CD4-positive, alpha-beta T cell (primary cell): ENCODE data around the gene BGN. TPM values are rescaled to one million over a fixed set of nuclear protein-coding genes. Genes with fewer than 3 reads are reported as not detected.

Experiments used
- ATAC-seq: fragments of 200-7000 bp; cut with Tn5 transposase; one replicate; pipeline ENCODE4 v1.10.0; 2022; ENCODE audit warnings: mild to moderate bottlenecking; ENCODE audit not compliant: poor library complexity
- CTCF ChIA-PET: fragments of 350-600 bp; sonication (Branson Sonifier 250); formaldehyde crosslinking; loops from one replicate; lab custom pipeline; 2021; ENCODE audit warnings: antibody characterized with exemption, inconsistent platforms; lab: Charles Lee
- POLR2A ChIA-PET: fragments of 350-600 bp; sonication (Branson Sonifier 250); formaldehyde crosslinking; loops from one replicate; lab custom pipeline; 2021; ENCODE audit warnings: antibody characterized with exemption, inconsistent platforms; lab: Charles Lee
- DNase-seq, 14 experiments: peaks; one replicate each; pipeline ENCODE4 v3.0.0-alpha.2; 2013 to 2020; ENCODE audit warnings: mixed read lengths in 2 of 14
- H3K27ac ChIP-seq, 2 donors: one replicate each; pipeline versions ENCODE4 v1.5.1 to v1.7.0; 2013; ENCODE audit warnings: low read length in 2 of 2, low read depth in 1 of 2, mild to moderate bottlenecking in 1 of 2
- H3K27me3 ChIP-seq, 2 experiments: 1 replicate in 1 of 2; 2 replicates in 1 of 2; pipeline versions ENCODE4 v1.6.1 to v1.7.0; 2013; ENCODE audit warnings: low read length in 2 of 2, control low read depth in 1 of 2, mild to moderate bottlenecking in 1 of 2, moderate library complexity in 1 of 2; ENCODE audit not compliant: insufficient read depth in 2 of 2, control insufficient read depth in 1 of 2
- H3K36me3 ChIP-seq: one replicate; pipeline ENCODE4 v1.6.1; 2013; ENCODE audit warnings: low read length, control low read depth; ENCODE audit not compliant: insufficient read depth
- H3K4me1 ChIP-seq: one replicate; pipeline ENCODE4 v1.6.1; 2013; ENCODE audit warnings: low read length, control low read depth; ENCODE audit not compliant: insufficient read depth
- H3K4me3 ChIP-seq: one replicate; pipeline ENCODE4 v1.5.1; 2013; ENCODE audit warnings: mild to moderate bottlenecking, low read length, moderate library complexity
- H3K9me3 ChIP-seq, 2 experiments: 1 replicate in 1 of 2; 2 replicates in 1 of 2; pipeline versions ENCODE4 v1.6.1 to v1.7.0; 2013; ENCODE audit warnings: low read length in 2 of 2, mild to moderate bottlenecking in 2 of 2, control low read depth in 1 of 2, moderate library complexity in 1 of 2; ENCODE audit not compliant: control insufficient read depth in 1 of 2, insufficient read depth in 1 of 2
- H3K27ac Mint-ChIP-seq: one replicate; pipeline ENCODE4 v1.8.0; 2020; ENCODE audit warnings: mixed read lengths
- H3K27me3 Mint-ChIP-seq: one replicate; pipeline ENCODE4 v1.8.0; 2021; ENCODE audit warnings: mixed read lengths
- H3K36me3 Mint-ChIP-seq: one replicate; pipeline ENCODE4 v1.8.0; 2021; ENCODE audit warnings: low read depth, mixed read lengths
- H3K4me1 Mint-ChIP-seq: one replicate; pipeline ENCODE4 v1.8.0; 2021; ENCODE audit warnings: low read depth, mixed read lengths
- H3K4me3 Mint-ChIP-seq: one replicate; pipeline ENCODE4 v1.8.0; 2020; ENCODE audit warnings: mild to moderate bottlenecking, mixed read lengths
- H3K9me3 Mint-ChIP-seq: one replicate; pipeline ENCODE4 v1.8.0; 2020; ENCODE audit warnings: mixed read lengths
- intact Hi-C, 2 experiments: fragments of 100-400 bp; cut with DNase I in 1 of 2; cut with micrococcal nuclease in 1 of 2; formaldehyde crosslinking; loops; one replicate each; pipeline versions ENCODE4 v1.15.1 to v1.9.0; 2023 to 2025; cut with DNase I, micrococcal nuclease
- total RNA-seq, 174 experiments: library from RNA in 2 of 174; stranded (reverse) in 2 of 174; gene quantifications; one replicate each; pipeline ENCODE4 v1.2.3 and lab custom pipeline; 2021 to 2026
- TF ChIP-seq, protein P1 (sequence below): fragments of 200-600 bp; IDR thresholded peaks from one replicate; pipeline ENCODE4 v1.8.0; 2022; ENCODE audit warnings: antibody characterized with exemption, mild to moderate bottlenecking

The BGN gene
- total RNA-seq, 2 experiments from 2014 or later = not detected

DNA sequence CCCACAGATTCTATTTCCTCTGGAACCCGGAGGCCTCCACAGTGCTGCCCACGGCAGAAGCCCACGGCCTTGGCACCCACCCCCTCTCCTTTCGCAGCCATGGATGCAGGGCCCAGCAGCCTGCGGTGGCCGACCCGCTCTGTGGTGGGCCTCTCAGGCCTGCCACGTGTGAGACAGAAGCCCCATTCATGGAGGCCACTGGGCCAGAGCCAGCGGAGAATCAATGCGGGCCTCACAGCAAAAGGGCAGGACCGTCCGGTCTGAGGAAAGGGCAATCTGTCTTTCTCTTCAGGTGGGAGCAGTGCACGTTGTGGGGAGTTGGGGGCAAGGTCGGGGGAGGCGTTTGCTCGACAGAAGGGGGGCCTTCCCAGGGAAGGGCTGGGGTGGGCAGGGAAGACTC is 16.0 kb upstream of the BGN start:
- Mint-ChIP-seq H3K9me3 (no peaks in the 10 kb centered on the region), H3K4me1 (no peaks in the 10 kb centered on the region), H3K36me3 (no peaks in the 10 kb centered on the region), H3K27me3 (no peaks in the 10 kb centered on the region), H3K27ac (no peak overlapping the region), H3K4me3 (no peak overlapping the region)
- no peaks in the 10 kb centered on the region for H3K27me3 ChIP-seq
- no peak overlapping the region for H3K27ac ChIP-seq
- H3K4me1 ChIP-seq = peaks cover 14% of the 10 kb centered on the region
- CTCF ChIA-PET = no interaction called here
- POLR2A ChIA-PET = no interaction called here
- H3K4me3 ChIP-seq = no peak overlapping the region
- TF ChIP-seq, protein P1, sequence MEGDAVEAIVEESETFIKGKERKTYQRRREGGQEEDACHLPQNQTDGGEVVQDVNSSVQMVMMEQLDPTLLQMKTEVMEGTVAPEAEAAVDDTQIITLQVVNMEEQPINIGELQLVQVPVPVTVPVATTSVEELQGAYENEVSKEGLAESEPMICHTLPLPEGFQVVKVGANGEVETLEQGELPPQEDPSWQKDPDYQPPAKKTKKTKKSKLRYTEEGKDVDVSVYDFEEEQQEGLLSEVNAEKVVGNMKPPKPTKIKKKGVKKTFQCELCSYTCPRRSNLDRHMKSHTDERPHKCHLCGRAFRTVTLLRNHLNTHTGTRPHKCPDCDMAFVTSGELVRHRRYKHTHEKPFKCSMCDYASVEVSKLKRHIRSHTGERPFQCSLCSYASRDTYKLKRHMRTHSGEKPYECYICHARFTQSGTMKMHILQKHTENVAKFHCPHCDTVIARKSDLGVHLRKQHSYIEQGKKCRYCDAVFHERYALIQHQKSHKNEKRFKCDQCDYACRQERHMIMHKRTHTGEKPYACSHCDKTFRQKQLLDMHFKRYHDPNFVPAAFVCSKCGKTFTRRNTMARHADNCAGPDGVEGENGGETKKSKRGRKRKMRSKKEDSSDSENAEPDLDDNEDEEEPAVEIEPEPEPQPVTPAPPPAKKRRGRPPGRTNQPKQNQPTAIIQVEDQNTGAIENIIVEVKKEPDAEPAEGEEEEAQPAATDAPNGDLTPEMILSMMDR = no peak
- no peaks in the 10 kb centered on the region for H3K36me3 ChIP-seq
- intact Hi-C loops = no loop called here
- ATAC-seq (no peak), DNase-seq (no peak)
- H3K9me3 ChIP-seq = no peaks in the 10 kb centered on the region

DNA sequence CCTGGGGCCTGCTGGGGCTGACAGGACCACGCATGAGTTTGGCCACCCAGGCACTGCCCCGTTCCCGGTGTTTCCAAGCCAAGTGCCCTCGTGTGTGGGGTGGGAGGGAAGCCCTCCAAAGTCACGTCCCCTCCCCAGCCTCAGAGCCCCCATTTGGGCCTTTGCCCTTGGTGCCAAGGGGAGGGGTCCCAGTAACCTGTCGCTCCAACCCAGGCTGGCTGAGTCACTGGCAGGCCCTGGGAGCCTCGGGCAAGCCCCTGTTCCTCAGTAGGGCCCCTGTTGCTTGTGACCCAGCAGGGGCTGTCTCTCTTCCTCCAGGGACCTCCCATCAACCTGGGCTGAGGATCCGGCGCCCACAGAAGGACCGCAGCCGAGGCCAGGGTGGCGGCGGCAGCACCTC is 13.7 kb upstream of the BGN start:
- ChIA-PET CTCF (no interaction called here), POLR2A (no interaction called here)
- Histone ChIP-seq H3K36me3 (no peaks in the 10 kb centered on the region), H3K27me3 (no peaks in the 10 kb centered on the region), H3K9me3 (no peaks in the 10 kb centered on the region), H3K4me3 (no peak overlapping the region), H3K4me1 (no peaks in the 10 kb centered on the region), H3K27ac (no peak overlapping the region)
- H3K4me1 Mint-ChIP-seq = no peaks in the 10 kb centered on the region
- TF ChIP-seq, protein P1 = no peak
- no peaks in the 10 kb centered on the region for H3K9me3 Mint-ChIP-seq
- intact Hi-C loops = no loop called here
- H3K27ac Mint-ChIP-seq = no peak overlapping the region
- H3K27me3 Mint-ChIP-seq = no peaks in the 10 kb centered on the region
- DNase-seq (no peak), ATAC-seq (no peak)
- H3K4me3 Mint-ChIP-seq = no peak overlapping the region
- no peaks in the 10 kb centered on the region for H3K36me3 Mint-ChIP-seq

DNA sequence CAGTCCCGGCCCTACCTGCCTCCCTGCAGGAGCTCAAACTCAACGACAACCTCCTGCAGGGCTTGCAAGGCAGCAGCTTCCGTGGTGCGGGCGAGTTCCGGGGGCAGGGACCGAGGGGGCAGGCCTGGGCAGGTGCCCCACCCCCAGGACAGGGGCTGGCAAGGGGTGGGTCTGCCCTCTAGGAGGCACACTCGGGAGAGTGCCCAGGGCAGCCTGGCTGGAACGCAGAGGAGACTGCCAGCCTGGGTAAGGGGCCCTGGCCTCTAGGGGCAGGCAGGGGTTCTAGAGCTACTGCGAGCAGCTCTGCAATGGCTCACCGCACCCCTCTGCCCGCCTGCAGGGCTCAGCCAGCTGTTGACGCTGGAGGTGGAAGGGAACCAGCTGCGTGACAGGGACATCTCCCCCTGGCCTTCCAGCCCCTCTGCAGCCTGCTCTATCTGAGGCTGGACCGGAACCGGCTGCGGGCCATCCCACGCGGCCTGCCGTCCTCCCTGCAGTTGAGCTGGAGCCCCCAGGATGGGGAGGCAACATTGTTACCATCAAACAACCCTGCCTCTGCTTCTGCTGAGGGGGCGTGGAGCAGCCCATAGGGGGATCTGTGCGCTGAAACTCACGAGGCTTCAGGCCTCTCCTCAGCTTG is 12.3 kb upstream of the BGN start:
- DNase-seq (no peak), ATAC-seq (no peak)
- intact Hi-C loops = no loop called here
- Histone ChIP-seq H3K4me1 (no peaks in the 10 kb centered on the region), H3K4me3 (no peak overlapping the region), H3K27ac (no peak overlapping the region), H3K9me3 (no peaks in the 10 kb centered on the region), H3K36me3 (no peaks in the 10 kb centered on the region), H3K27me3 (no peaks in the 10 kb centered on the region)
- Mint-ChIP-seq H3K36me3 (no peaks in the 10 kb centered on the region), H3K27ac (no peak overlapping the region), H3K27me3 (no peaks in the 10 kb centered on the region), H3K9me3 (no peaks in the 10 kb centered on the region), H3K4me3 (no peak overlapping the region), H3K4me1 (no peaks in the 10 kb centered on the region)
- CTCF ChIA-PET = no interaction called here
- POLR2A ChIA-PET = no interaction called here
- TF ChIP-seq, protein P1 = no peak
